ENCODE measurements around the gene ZXDC. TPM values are rescaled to one million over a fixed set of nuclear protein-coding genes. Genes with fewer than 3 reads are reported as not detected.

ZXDC gene
- total RNA-seq, 4 donors from 2014 or later = 25.9 to 47.6 (median 35.3) TPM

- Histone ChIP-seq H3K27ac (no peak overlapping the region), H3K36me3 (no peaks in the 10 kb centered on the region), H3K4me1 (no peaks in the 10 kb centered on the region), H3K9me3 (no peaks in the 10 kb centered on the region), H3K4me3 (no peak overlapping the region), H3K27me3 (peaks cover 24% of the 10 kb centered on the region)
- ATAC-seq = no peak
- WGBS, 2 donors (ENCODE audit: low coverage in 1 of 2) = 74% methylated on average over 3 of the region's 15 CpGs; no CpG with 5 or more reads in 1 of the 2 donors
- no peak for TF ChIP-seq CTCF (IDR thresholded peaks at IDR 0.05)
- no peak for TF ChIP-seq POLR2A (IDR thresholded peaks at IDR 0.05)
- no peak for TF ChIP-seq POLR2AphosphoS5 (IDR thresholded peaks at IDR 0.05)
- TF ChIP-seq EP300 (IDR thresholded peaks at IDR 0.05) = no peak
These were observed 42.5 kb upstream of the ZXDC start for GRCh38 chr3:126517986-126518778.

DNA sequence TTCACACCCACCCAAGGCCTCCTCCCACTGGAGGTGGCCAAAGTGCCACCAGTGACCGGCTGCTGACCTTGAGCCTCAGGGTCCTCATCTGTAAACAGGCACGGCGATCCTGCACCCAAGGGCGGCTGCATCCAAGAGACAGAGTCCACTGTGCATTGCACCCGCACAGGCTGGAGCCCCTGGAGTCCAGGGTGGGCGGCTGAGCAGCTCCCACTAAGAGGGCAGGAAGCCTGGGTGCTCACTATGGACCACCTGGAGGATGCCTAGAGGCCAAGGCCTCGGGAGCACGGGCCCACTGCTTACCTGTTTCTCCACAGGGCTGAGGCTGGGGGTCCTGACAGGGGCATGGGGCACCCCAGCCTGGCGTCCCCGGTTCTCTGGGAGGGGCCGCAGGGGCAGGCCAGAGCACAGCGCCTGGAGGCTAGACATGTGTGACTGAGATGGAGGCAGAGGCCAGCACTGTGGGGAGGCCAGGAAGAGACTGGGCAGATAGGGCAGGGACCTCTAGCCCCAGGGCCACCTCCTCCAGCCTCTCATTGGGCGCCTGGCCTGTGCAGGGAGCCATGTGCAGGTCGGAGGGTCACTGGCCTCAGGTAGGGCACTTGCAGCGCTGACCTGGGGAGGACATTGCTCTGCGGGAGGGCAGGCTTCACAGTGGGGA, 41.7 kb upstream of the ZXDC start, which contains the start of gene UROC1:
TSS of gene UROC1 (minus strand) at position 483 of the 661 bp plus-strand sequence. CDS start at position 429, 54 bp downstream.
- H3K27me3 ChIP-seq = peaks cover 20% of the 10 kb centered on the region
- no peaks in the 10 kb centered on the region for H3K4me1 ChIP-seq
- H3K9me3 ChIP-seq = no peaks in the 10 kb centered on the region
- ATAC-seq = no peak
- no peaks in the 10 kb centered on the region for H3K36me3 ChIP-seq
- H3K4me3 ChIP-seq = no peak within 1 kb of the TSS
- no peak for TF ChIP-seq POLR2A (IDR thresholded peaks at IDR 0.05)
- H3K27ac ChIP-seq = no peak within 1 kb of the TSS
- no CpG with 5 or more reads among the region's 16 CpGs for WGBS, 2 donors (ENCODE audit: low coverage in 1 of 2)

DNA sequence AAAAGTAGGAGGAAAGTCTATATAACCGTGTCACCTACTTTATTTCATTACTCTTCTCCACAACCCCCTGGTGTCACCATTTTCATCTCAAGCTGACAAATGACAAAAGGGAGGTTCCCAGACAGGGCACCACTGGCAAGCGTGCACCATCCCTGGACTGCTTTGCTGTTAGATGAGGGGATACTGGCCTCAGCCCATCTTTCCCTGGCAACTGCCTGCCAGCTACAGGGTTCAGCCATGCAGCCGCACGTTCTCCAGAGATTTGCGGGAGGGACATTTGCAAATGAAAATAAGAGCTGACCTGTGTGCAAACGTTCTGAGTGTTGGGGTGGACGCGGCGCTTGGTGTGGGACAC, 41.2 kb upstream of the ZXDC start:
- no peak for ATAC-seq
- no peak for TF ChIP-seq POLR2A (IDR thresholded peaks at IDR 0.05)
- WGBS, 2 donors (ENCODE audit: low coverage in 1 of 2) = 81% methylated on average over 6 of the region's 9 CpGs; no CpG with 5 or more reads in 1 of the 2 donors
- H3K27ac ChIP-seq = no peak overlapping the region
- H3K9me3 ChIP-seq = no peaks in the 10 kb centered on the region
- H3K4me3 ChIP-seq = no peak overlapping the region
- no peaks in the 10 kb centered on the region for H3K36me3 ChIP-seq
- peaks cover 20% of the 10 kb centered on the region for H3K27me3 ChIP-seq
- H3K4me1 ChIP-seq = no peaks in the 10 kb centered on the region

- no peak overlapping the region for H3K27ac ChIP-seq
- TF ChIP-seq EP300 (IDR thresholded peaks at IDR 0.05) (no peak), POLR2A (IDR thresholded peaks at IDR 0.05) (no peak), POLR2AphosphoS5 (IDR thresholded peaks at IDR 0.05) (no peak), CTCF (IDR thresholded peaks at IDR 0.05) (no peak)
- 60% methylated on average over 1 of the region's 6 CpGs; no CpG with 5 or more reads in 1 of the 2 donors for WGBS, 2 donors (ENCODE audit: low coverage in 1 of 2)
- no peaks in the 10 kb centered on the region for H3K4me1 ChIP-seq
- no peak overlapping the region for H3K4me3 ChIP-seq
- H3K9me3 ChIP-seq = no peaks in the 10 kb centered on the region
- no peaks in the 10 kb centered on the region for H3K36me3 ChIP-seq
- no peak for ATAC-seq
- peaks cover 20% of the 10 kb centered on the region for H3K27me3 ChIP-seq
These were observed 40.7 kb upstream of the ZXDC start for GRCh38 chr3:126516152-126516935.

DNA sequence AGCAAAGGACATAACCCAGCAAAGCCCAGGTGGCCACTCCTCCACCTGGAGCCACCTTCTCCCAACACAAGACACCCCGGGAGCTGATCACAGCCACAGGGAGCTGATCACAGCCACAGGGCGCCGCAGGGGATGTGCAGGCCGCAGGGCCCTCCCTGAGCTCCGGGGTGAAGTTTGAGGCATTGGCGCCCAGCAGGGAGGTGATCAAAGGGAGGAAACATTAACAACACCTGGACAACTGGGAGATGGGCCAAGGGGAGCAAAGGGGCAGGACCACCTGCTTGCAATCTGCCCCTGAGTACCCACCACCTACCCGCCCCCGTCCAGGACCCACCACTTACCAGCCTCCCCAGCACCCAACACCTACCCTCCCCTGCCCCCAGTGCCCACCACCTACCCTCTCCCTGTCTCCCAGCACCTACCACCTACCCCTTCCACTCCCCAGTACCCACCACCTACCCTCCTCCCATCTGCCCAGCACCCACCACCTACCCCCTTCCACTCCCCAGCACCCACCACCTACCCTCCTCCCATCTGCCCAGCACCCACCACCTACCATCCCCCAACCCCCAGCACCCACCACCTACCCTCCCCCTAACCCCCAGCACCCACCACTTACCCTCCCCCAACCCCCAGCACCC, 39.5 kb upstream of the ZXDC start:
- no peaks in the 10 kb centered on the region for H3K36me3 ChIP-seq
- WGBS, 2 donors (ENCODE audit: low coverage in 1 of 2) = 100% methylated on average over 1 of the region's 8 CpGs; no CpG with 5 or more reads in 1 of the 2 donors
- no peak overlapping the region for H3K27ac ChIP-seq
- ATAC-seq = no peak
- no peak overlapping the region for H3K4me3 ChIP-seq
- H3K9me3 ChIP-seq = no peaks in the 10 kb centered on the region
- H3K27me3 ChIP-seq = peaks cover 20% of the 10 kb centered on the region
- TF ChIP-seq CTCF (IDR thresholded peaks at IDR 0.05) = no peak
- TF ChIP-seq EP300 (IDR thresholded peaks at IDR 0.05) = no peak
- no peak for TF ChIP-seq POLR2AphosphoS5 (IDR thresholded peaks at IDR 0.05)
- no peak for TF ChIP-seq POLR2A (IDR thresholded peaks at IDR 0.05)
- no peaks in the 10 kb centered on the region for H3K4me1 ChIP-seq

Data from gastroesophageal sphincter (tissue), 4 donors.